Dendritic cell treated with granulocyte-macrophage colony-stimulating factor and Interleukin-4, amounts not matched to agents 40 ng/mL and 50 ng/mL, for 4 days (primary cell): ENCODE results near the gene CHRND.
"Not testable (repeated sequence)": the region's sequence is repeated elsewhere in the genome, so short reads cannot be mapped to it uniquely, and the experiment has no call there.

Experiments
- H3K27ac Mint-ChIP-seq: one replicate; pipeline ENCODE4 v1.8.0; 2022; ENCODE audit warnings: mild to moderate bottlenecking, mixed read lengths
- H3K27me3 Mint-ChIP-seq: one replicate; pipeline ENCODE4 v1.8.0; 2022; ENCODE audit warnings: mild to moderate bottlenecking, mixed read lengths
- H3K36me3 Mint-ChIP-seq: one replicate; pipeline ENCODE4 v1.8.0; 2022; ENCODE audit warnings: low read depth, mixed read lengths
- H3K4me1 Mint-ChIP-seq: one replicate; pipeline ENCODE4 v1.8.0; 2022; ENCODE audit warnings: low read depth, mixed read lengths
- H3K4me3 Mint-ChIP-seq: one replicate; pipeline ENCODE4 v1.8.0; 2022; ENCODE audit warnings: mild to moderate bottlenecking, moderate library complexity, mixed read lengths
- H3K9me3 Mint-ChIP-seq: one replicate; pipeline ENCODE4 v1.8.0; 2022; ENCODE audit warnings: mixed read lengths
- intact Hi-C: fragments of 100-400 bp; cut with micrococcal nuclease; formaldehyde crosslinking; loops from one replicate; pipeline ENCODE4 v1.15.0; 2022

The CHRND gene

DNA sequence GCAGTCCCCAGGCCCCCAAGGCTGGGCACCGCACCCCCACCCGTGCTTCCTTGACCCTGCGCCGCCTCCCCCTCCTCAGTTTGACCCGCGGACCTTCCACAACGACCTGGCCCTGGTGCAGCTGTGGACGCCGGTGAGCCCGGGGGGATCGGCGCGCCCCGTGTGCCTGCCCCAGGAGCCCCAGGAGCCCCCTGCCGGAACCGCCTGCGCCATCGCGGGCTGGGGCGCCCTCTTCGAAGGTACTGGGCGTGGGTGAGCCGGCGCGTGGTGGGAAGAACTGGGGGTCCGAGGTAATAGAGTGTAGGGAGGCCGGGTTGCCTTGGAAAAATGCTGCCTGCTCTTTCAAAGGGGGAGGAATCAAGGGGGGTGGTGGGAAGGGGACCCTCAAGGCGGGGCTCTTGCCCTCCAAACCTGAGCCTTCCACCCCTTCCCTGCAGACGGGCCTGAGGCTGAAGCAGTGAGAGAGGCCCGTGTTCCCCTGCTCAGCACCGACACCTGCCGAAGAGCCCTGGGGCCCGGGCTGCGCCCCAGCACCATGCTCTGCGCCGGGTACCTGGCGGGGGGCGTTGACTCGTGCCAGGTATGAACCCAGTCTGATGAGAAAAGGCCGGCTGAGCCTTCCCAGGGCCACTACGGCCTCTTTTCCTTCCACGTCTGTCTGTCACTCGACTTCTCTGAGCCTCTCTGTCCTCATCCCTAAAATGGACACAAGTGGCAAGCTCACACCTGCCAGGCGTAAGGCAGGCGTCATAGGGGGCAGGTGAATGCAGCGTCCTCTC is 3.1 kb upstream of the CHRND start:
- Mint-ChIP-seq H3K27ac (no peak overlapping the region), H3K4me1 (peaks cover 30% of the 10 kb centered on the region), H3K27me3 (peaks cover 75% of the 10 kb centered on the region), H3K9me3 (no peaks in the 10 kb centered on the region), H3K4me3 (peak overlapping the region; percentile 27), H3K36me3 (no peaks in the 10 kb centered on the region)
- intact Hi-C loops: loop anchor here (5.0 to 10.0 kb wide), 2 partner anchors 76 to 618 kb away; no protein-coding TSS in a partner anchor

GRCh38 chr2:232523402-232523681 is 2.6 kb upstream of the CHRND start:
- no peak overlapping the region for H3K27ac Mint-ChIP-seq
- no peaks in the 10 kb centered on the region for H3K36me3 Mint-ChIP-seq
- H3K9me3 Mint-ChIP-seq: no peaks in the 10 kb centered on the region
- intact Hi-C loops: loop anchor here (5.0 to 10.0 kb wide), 2 partner anchors 76 to 619 kb away; no protein-coding TSS in a partner anchor
- no peak overlapping the region for H3K4me3 Mint-ChIP-seq
- H3K4me1 Mint-ChIP-seq: peaks cover 35% of the 10 kb centered on the region
- peaks cover 79% of the 10 kb centered on the region for H3K27me3 Mint-ChIP-seq

DNA sequence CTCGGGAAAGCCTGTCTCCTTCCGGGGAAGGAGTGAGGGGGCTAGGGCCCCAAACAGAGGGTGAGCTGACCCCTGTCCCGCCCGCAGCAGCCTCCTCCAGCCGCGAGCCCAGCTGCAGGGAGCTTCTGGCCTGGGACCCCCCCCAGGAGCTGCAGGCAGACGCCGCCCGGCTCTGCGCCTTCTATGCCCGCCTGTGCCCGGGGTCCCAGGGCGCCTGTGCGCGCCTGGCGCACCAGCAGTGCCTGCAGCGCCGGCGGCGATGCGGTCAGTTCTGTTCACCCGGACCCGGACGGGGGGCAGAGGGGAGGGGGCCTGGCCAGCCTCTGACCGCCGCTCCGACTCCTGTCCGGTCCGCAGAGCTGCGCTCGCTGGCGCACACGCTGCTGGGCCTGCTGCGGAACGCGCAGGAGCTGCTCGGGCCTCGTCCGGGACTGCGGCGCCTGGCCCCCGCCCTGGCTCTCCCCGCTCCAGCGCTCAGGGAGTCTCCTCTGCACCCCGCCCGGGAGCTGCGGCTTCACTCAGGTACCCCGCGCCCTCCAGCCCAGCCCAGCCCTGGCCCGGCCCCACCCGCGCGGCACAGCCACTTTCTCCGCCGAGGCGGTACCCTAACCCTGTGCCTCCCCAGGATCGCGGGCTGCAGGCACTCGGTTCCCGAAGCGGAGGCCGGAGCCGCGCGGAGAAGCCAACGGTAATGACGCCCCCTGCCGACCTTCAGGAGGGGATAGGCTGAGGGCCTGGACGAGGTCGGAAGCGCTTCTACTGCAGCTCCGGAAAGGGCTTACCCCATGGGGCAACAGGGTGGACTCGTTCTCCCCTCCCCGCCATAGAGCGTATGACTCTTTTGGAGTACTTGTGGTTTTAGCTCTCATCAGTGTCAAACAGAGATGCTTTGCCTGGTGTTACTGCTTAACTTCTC is 2.0 kb upstream of the CHRND start:
- intact Hi-C loops: loop anchor here (5.0 to 10.0 kb wide), 2 partner anchors 77 to 619 kb away; no protein-coding TSS in a partner anchor
- Mint-ChIP-seq H3K4me1 (peaks cover 41% of the 10 kb centered on the region), H3K36me3 (no peaks in the 10 kb centered on the region), H3K27ac (no peak overlapping the region), H3K27me3 (peaks cover 84% of the 10 kb centered on the region), H3K9me3 (no peaks in the 10 kb centered on the region), H3K4me3 (peak overlapping the region; percentile 62)

GRCh38 chr2:232524771-232525170 is 1.2 kb upstream of the CHRND start:
- Mint-ChIP-seq H3K27me3 (peaks cover 76% of the 10 kb centered on the region), H3K4me1 (peaks cover 49% of the 10 kb centered on the region), H3K4me3 (no peak overlapping the region), H3K9me3 (no peaks in the 10 kb centered on the region), H3K36me3 (no peaks in the 10 kb centered on the region), H3K27ac (no peak overlapping the region)
- intact Hi-C loops: loop anchor here (5.0 to 10.0 kb wide), 2 partner anchors 77 to 620 kb away; no protein-coding TSS in a partner anchor

- no peak overlapping the region for H3K4me3 Mint-ChIP-seq
- H3K36me3 Mint-ChIP-seq: no peaks in the 10 kb centered on the region
- intact Hi-C loops: loop anchor here (10.0 kb wide), 1 partner anchor 620 kb away; no protein-coding TSS in a partner anchor
- no peaks in the 10 kb centered on the region for H3K9me3 Mint-ChIP-seq
- peaks cover 74% of the 10 kb centered on the region for H3K27me3 Mint-ChIP-seq
- H3K27ac Mint-ChIP-seq: no peak overlapping the region
- peaks cover 51% of the 10 kb centered on the region for H3K4me1 Mint-ChIP-seq
Observed at GRCh38 chr2:232525199-232525598, 761 bp upstream of the CHRND start.

GRCh38 chr2:232526372-232526941 is 497 bp downstream of the CHRND start:
- intact Hi-C loops: loop anchor here (10.0 kb wide), 1 partner anchor 622 kb away; no protein-coding TSS in a partner anchor
- no peak overlapping the region for H3K27ac Mint-ChIP-seq
- no peak overlapping the region for H3K4me3 Mint-ChIP-seq
- peaks cover 54% of the 10 kb centered on the region for H3K4me1 Mint-ChIP-seq
- H3K36me3 Mint-ChIP-seq: no peaks in the 10 kb centered on the region
- peaks cover 72% of the 10 kb centered on the region for H3K27me3 Mint-ChIP-seq
- H3K9me3 Mint-ChIP-seq: no peaks in the 10 kb centered on the region

DNA sequence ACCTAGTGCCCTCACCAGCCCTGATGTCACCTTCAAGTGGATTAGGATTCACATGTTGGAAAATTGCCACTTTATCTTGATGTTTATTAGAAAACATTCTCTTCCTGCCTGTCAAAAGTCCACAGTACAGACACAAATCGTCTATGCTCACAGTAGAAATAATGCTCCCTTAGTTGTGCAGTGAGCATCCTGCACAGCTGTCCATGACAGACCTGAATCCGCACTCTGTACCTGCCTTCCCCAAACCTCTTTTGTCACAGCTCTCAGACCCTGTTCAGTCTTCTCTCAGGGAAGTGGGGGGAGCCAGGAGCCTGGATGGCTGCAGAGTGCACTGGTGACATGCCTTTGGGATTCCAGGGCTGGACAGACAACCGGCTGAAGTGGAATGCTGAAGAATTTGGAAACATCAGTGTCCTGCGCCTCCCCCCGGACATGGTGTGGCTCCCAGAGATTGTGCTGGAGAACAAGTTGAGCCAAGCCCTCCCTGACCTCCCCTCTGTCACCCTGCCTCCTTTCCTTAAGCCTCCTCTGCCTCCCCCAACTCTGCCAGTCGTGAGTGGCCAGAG is 2.0 kb downstream of the CHRND start:
- no peaks in the 10 kb centered on the region for H3K9me3 Mint-ChIP-seq
- peaks cover 45% of the 10 kb centered on the region for H3K4me1 Mint-ChIP-seq
- no peak overlapping the region for H3K27ac Mint-ChIP-seq
- no peaks in the 10 kb centered on the region for H3K36me3 Mint-ChIP-seq
- H3K4me3 Mint-ChIP-seq: no peak overlapping the region
- H3K27me3 Mint-ChIP-seq: peaks cover 62% of the 10 kb centered on the region
- intact Hi-C loops: loop anchor here (10.0 kb wide), 1 partner anchor 623 kb away; no protein-coding TSS in a partner anchor

GRCh38 chr2:232528746-232529460 is 2.9 kb downstream of the CHRND start:
- Mint-ChIP-seq H3K4me1 (peaks cover 44% of the 10 kb centered on the region), H3K9me3 (no peaks in the 10 kb centered on the region), H3K36me3 (no peaks in the 10 kb centered on the region), H3K27me3 (peaks cover 59% of the 10 kb centered on the region), H3K4me3 (no peak overlapping the region), H3K27ac (peak overlapping the region; percentile 57)
- intact Hi-C loops: loop anchor here (10.0 kb wide), 1 partner anchor 624 kb away; no protein-coding TSS in a partner anchor

GRCh38 chr2:232529806-232530547 is 4.0 kb downstream of the CHRND start:
- intact Hi-C loops: loop anchor here (10.0 kb wide), 1 partner anchor 625 kb away; no protein-coding TSS in a partner anchor
- Mint-ChIP-seq H3K27me3 (peaks cover 51% of the 10 kb centered on the region), H3K4me3 (no peak overlapping the region), H3K4me1 (peaks cover 42% of the 10 kb centered on the region), H3K36me3 (no peaks in the 10 kb centered on the region), H3K9me3 (no peaks in the 10 kb centered on the region), H3K27ac (peak overlapping the region; percentile 6)

GRCh38 chr2:232530626-232531260 is 4.8 kb downstream of the CHRND start:
- H3K27me3 Mint-ChIP-seq: peaks cover 46% of the 10 kb centered on the region
- no peaks in the 10 kb centered on the region for H3K9me3 Mint-ChIP-seq
- no peaks in the 10 kb centered on the region for H3K36me3 Mint-ChIP-seq
- intact Hi-C loops: no loop called here
- H3K4me3 Mint-ChIP-seq: no peak overlapping the region
- H3K27ac Mint-ChIP-seq: peak overlapping the region; percentile 6
- peaks cover 42% of the 10 kb centered on the region for H3K4me1 Mint-ChIP-seq

- intact Hi-C loops: no loop called here
- Mint-ChIP-seq H3K4me3 (no peak overlapping the region), H3K27me3 (peaks cover 31% of the 10 kb centered on the region), H3K27ac (no peak overlapping the region), H3K9me3 (peaks cover 12% of the 10 kb centered on the region), H3K36me3 (peaks cover 12% of the 10 kb centered on the region), H3K4me1 (peaks cover 42% of the 10 kb centered on the region)
Observed at GRCh38 chr2:232532419-232532818, 6.5 kb downstream of the CHRND start.

- intact Hi-C loops, H3K27ac Mint-ChIP-seq, H3K4me3 Mint-ChIP-seq: not testable (repeated sequence)
- peaks cover 12% of the 10 kb centered on the region for H3K36me3 Mint-ChIP-seq
- H3K9me3 Mint-ChIP-seq: peaks cover 12% of the 10 kb centered on the region
- H3K27me3 Mint-ChIP-seq: peaks cover 28% of the 10 kb centered on the region
- H3K4me1 Mint-ChIP-seq: peaks cover 45% of the 10 kb centered on the region
Observed at GRCh38 chr2:232532821-232533220, 6.9 kb downstream of the CHRND start.
